Measurements from ENCODE around the gene FURIN.
"Not testable (repeated sequence)": the region's sequence is repeated elsewhere in the genome, so short reads cannot be mapped to it uniquely, and the experiment has no call there.

Gene FURIN

DNA sequence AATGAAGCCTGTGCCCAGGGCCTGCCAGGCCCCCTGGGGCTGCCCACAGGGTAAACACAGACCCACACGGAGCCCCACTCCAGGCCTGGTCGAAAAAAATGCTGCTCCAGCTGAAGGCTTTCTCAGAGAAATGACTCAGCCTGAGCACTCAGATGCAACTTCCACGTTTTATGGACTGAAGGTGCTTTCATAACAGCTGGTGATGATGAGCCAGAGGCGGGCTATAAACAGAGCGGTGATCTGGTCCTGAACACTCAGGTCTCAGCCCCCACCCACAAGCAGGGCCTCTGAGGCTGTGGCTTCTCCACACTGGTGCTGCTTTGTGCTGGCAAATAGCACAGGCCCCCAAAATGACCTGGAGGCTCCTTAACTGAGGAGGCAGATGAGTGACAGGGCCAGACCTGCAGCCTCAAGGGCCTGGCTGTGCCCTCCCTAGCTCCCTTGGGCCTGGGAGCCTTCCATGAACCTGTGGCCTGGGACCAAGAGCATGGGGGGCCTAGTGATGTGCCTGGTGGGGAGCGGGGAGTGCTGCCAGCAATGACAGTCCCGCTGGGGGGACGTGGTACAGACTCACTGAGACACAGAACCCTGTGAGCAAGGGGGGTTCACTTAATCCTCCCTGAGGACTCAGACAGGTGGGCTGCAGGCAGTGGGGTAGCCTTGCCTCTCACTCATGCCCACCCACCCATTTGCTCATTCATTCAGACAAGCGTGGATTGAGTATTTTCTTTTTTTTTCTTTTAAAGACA lies 23.0 kb upstream of the FURIN start:
- DNase-seq: peak; percentile 81

DNA sequence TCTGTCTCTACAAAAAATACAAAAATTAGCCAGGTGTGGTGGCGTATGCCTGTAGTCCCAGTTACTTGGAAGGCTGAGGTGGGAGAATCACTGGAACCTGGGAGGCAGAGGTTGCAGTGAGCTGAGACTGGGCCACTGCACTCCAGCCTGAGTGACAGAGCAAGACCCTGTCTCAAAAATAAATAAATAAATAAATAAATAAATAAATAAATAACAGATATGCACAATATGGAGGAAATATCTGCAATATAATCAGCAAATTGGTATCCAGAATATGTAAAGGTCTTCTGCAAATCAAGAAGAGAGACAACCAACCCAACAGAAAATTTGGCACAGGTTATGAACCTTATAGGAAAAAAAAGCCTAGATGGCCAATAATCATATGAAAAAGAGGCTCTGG lies 19.0 kb upstream of the FURIN start:
- DNase-seq: not testable (repeated sequence)

DNA sequence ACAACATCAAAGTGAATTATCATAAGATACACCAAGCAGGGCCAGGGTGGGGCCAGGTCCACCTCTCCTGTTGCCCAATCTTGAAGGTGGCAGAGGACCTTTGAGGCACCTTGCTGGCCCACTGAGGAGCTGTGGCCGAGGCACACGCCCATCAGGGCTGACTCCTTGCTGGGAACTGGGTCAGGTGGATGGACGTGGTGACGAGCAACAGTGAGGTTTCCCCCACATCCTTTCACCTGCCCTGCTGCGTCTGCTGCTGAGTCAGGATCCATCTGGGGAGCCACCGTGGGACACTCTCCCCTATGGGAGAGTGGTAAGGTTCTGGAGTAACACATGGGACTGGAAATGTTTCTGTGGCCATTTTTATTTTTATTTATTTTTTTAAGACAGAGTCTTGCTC lies 17.3 kb upstream of the FURIN start:
- DNase-seq: peak; percentile 61

DNA sequence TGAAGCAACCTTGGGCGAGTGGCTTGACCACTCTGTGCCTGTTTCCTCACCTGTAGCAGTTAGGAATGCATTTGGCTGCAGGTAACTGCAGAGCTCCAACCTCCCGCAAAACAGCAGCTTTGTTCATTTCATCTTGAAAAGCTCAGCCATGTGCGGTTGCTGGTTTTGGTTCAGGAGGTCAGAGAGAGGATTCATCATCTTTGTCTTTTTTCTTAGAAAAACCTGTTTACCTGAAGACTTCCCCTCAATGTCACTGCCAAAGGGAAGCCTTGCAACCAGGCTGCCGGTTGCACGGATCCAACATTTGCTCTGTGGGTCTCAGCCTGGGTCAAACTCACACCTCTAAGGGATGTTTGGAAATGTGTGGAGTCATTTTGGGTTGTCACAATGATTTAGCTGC lies 16.4 kb upstream of the FURIN start:
- peak; percentile 51 for DNase-seq

DNA sequence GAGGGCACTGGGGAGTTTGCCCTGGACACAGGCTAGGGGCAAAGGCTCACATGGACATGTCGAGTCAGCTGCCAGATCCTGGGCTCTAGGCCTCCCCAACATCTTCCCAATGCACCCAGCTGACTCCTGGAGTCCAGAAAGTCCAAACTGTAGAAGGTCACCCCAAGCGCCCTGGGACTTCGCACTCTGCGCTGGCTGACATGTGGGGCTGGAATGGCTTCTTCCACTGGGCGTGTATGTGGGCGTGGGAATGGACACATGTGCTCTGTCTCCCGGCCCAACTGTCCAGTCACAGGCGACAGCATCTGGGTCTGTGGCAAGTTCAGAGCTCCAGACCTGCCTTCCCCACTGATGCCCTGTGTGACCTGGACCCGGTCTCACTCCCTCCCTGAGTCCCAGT lies 13.2 kb upstream of the FURIN start:
- no peak for DNase-seq

DNA sequence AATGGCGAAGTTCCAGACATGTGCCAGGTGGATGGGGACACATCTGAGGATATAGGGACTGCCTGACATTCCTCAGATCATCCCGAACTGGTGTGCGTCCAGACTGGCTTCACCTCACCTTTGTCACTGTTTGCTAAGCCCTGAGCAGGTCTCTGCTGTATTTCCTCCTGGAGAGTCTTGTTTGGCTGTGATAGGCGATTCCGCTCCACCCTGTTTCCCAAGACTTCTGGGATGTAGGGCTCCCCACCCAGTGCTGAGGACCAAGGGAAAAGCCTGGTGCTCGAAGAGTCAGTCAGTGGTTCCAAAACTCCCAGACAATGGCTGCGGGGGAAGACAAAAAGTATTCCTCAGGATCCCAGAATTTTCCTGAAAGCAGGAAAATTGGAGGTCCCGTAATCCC lies 11.1 kb upstream of the FURIN start:
- DNase-seq: no peak

DNA sequence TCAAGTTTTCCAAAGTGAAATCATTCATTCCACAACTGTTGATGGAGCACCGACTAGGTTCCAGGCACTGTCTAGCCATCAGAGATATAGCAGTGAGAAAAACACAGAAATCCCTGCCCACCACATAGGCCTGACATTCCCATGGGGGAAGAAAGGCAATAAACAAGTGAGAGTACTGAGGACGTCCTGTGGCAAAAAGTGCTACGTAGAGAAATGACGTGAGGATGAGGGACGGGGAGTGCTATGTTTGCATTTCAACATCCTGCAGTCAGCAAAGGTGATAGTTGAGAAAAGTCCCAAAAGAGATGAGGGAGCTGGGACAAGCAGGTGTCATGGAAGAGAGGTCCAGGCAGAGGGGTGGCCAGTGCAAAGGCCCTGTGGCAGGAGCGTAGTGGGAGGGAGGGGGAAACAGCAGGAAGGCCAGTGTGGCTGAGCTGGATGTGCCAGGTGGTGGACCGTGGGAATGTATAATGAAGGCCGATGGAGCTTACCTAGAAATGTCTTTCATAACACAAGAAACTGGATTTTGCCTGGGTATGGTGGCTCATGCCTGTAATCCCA lies 10.4 kb upstream of the FURIN start:
- no peak for DNase-seq

DNA sequence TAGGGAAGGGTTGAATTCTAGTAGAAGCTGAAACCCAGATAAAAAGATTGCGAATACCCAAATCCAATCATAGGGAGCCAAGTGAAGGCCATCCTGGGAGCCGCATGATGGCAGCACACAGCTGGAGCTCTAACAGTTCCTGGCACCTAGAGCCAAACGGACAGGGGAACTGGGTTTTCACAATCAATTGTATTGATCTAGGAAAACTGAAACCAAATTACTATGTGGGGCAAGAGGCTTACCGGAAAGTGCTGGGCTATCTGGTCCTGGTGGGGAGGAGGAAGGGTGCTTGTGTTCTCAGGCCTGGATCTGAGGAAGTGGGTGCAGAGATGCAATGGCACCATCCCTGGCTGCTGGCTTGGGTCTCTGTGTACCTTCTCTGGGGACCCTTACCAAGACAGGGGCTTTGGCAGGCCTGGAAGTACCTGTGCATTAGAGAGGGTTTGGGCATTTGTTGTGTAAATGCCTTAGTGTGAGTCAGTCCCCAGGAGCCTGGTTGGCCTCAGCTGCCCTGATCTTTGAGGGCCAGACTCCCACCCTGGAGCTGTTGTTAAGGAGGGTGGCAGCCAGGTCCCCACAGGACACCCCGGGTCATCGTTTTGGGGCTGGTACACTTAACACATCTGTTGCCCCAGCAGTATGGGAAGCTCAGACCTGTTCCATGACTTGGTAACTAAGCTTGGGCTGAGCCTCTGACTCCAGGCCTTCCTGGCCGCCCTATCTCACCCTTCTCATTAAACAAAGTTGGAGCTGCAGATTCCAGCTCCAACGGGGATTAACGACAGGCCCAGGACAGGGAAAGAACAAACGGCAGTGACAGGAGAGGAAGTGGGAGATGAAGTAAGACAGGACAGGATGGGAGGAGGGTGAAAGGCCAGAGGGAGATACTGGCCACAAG lies 8.9 kb upstream of the FURIN start:
- no peak for DNase-seq

DNA sequence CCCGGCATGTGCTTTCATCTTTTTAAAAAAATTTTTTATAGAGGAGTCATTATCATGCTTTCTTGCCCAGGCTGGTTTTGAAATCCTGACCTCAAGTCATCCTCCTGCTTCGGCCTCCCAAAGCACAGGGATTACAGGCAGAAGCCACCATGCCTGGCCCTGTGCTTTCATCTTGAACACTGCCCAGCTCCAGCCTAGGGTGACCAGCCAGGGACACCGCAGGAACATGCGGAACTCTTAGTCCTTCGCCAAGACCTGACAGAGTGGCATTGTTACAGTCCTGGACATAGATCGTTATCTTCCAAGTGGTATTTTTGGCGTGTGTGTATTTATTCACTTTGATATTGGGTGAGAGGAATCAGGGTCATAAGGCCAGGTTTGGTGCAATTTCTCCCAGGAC lies 7.9 kb upstream of the FURIN start:
- no peak for DNase-seq

DNA sequence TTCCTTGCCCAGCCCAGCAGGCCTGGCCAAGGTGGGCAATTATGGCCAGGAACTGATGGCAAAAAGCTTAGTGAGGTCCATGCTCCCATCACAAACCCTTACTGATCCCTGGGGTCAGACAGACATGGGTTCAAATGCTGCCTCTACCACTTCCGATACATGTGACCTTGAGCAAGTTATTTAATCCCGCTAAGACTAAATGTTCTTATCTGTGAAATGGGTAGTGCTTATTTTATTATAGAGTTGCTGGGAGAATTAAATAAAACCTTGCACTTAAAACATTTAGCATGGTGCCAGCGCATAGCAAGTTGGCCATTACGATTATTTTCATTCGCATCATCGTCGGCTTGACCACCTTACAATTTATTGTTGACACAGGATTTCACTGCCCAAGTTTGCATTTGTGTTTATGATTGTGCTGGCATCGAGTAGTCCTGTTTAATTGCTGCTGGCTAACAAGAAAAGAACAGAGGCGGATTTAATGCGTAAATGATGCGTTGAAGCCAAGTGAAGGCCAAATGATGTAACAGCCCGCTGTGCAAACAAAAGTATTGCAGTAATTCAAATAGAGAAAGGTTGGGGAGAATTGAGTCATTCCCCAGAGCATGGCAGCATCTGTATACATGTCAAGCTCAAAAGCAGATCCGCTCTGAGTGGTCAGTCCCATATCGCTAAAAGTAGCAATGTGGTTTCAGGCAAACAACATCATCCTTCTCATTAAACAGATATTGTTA lies 7.3 kb upstream of the FURIN start:
- DNase-seq: no peak

DNA sequence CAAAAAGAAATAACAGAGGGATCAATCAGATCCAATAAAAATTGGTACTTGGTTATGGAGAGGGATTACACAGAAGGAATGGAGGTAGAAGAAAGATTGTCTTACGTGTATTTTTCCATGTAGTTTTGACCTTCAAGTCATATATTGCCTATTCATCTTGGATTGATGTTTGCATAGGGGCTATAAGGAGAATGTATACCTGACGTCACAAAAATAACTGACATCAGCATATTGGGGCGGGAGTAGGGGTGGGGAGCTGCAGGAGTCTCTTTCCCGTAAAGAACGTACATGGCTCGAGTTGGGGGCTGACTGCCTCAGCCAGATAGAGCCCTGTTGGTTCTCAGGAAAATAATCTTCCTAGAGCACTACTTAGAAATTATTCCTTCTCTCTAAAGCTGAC lies 5.9 kb upstream of the FURIN start:
- DNase-seq: no peak

DNA sequence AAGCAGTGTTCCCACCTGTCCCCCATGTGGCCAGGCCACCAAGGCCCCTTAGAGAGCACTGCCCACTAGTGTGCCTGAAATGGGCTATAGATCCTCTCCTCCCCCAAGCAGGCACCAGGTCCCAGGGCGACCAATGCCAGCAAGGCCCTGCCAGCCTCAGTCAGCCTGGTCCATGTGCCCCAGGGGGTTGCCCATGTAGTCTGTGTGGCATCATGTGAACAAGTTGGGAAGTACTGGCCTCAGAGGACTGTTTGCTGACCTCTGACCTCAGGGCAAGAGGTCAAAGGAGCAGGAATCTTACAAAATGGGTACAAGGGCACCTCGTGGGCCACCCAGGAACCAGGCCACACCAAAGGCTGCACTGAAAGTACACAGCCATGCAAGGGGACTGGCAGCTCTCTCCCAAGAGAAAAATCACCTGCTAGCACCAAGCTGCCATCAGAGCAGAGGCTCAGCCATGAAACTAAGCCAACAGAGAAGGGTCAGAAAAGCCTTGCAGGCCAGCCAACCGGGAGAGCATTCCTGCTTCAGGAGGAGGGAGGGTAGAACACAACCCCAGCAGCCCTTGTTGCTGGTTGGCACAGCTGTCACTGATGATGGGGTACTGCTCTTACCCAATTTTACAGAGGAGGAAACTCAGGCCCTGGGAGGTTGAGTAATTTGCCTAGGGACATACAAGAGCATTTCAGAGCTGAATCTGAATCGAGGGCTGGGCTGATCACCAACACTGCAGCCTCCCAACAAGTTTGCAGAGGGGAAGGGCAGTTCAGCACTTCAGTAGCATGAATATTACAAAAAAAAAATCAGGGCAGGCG lies 5.2 kb upstream of the FURIN start:
- no peak for DNase-seq

DNA sequence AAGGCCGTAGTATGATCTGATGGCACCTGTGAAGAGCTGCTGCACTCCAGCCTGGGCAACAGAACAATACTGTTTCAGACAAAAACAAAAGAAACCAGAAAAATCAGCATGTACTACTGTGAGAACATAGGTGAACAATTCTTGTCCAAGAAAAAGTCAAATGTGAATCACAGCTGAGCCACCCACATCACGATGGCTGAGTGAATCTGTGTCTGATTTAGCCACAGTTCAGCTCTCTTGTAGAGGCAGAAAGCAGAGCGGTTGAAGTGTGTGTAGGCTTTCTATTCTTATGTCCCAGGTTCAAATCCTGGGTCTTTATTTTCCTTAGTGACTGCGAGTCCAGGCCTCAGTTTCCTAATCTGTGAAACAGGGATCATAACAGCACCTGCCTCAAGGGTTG lies 4.4 kb upstream of the FURIN start:
- DNase-seq: peak; percentile 65

DNA sequence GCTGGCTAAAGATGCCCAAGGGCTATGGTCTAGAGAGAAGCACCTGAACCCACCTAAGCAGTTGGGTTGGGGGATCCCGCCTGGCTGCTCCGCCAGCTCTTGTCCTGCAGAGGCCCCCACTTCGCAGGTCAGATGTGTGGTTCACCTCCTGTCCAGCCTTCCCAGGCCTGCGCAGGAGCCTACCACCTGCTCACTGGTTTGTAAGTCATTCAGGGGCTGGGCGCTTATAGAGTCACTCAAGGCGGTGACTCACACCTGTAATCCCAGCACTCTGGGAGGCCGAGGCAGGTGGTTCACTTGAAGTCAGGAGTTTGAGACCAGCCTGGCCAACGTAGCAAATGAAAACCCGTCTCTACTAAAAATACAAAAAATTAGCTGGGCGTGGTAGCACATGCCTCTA lies 3.9 kb upstream of the FURIN start:
- DNase-seq: peak; percentile 52

DNA sequence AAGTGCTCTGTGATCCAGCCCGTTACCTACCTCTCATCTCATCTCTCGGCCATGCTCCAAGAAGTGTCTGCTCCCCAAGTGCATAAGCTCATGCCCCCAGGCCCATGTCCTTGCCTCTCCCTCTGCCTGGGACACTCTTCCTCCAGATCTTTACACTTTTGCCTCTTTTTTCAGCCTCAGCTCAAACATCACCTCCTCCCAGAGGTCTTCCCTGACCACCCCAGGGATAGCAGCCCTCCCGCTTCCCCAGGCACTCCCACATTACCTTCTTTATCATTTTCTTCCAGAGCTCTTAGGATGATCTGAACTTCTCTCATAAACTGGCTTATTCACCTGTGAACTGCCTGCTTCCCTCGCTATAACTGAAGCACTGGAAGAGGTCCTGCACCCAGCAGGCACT lies 2.7 kb upstream of the FURIN start:
- DNase-seq: no peak

DNA sequence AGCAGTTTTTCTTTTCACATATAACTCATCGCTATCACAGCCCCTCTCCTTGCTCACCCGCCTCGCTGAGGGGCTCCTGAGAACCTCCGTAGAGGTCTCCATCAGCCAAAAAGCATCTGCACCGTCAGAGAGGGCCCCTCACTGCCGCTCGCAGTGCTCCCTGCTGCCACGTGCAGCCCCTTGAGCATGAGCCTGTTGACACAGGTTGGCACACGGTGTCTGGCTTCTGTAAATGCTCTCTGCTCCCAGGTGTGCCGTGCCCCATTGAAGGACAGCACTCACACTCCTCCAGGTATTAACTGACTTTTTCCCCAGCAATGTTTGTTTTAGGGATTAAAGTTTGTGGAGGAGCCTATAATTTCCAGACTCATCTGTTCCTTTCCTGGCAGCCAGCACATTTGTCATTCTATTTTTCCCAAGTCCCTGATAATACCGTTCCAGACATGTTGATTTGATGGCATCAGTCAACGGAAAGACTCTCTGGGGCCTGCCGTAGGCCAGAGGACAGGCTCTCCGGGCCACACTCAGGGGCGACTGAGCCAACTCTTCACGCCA lies 2.1 kb upstream of the FURIN start:
- no peak for DNase-seq

DNA sequence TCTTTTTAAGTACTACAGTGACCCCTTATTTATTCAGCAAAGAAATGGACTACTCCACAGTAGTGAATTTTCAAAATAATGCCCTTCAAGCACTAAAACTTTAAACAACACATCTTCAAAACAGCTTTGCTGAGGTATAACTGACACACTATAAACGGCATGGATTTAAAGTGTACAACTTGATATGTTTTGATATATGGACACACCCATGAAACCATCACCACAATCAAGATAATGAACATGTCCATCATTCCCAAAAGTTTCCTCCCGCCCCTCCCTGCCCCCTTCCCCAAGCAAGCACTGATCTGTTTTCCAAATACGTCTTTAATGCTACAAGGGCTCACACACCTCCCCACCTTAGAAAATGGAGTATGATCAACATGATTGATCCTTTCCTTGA lies 1.6 kb upstream of the FURIN start:
- no peak for DNase-seq

DNA sequence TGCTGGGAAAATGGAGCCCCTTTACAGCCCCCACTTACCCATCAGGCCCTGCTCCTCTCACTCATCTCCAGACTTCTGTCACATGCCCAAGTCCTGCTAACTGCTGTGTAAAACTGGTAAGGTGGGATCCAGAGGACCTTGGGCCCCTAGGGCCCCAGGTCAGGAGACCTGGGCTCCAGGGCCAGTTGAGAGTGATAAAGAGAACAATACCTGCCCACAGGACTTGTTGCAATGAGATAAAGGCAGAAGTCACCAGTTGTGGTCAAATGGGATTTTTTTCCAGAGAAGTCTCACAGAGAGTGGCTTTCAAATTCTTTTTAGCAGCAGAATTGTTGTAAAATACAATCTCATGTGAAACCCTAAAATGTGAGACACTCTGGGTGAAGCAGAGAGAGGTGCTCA lies 753 bp downstream of the FURIN start:
- DNase-seq: no peak

DNA sequence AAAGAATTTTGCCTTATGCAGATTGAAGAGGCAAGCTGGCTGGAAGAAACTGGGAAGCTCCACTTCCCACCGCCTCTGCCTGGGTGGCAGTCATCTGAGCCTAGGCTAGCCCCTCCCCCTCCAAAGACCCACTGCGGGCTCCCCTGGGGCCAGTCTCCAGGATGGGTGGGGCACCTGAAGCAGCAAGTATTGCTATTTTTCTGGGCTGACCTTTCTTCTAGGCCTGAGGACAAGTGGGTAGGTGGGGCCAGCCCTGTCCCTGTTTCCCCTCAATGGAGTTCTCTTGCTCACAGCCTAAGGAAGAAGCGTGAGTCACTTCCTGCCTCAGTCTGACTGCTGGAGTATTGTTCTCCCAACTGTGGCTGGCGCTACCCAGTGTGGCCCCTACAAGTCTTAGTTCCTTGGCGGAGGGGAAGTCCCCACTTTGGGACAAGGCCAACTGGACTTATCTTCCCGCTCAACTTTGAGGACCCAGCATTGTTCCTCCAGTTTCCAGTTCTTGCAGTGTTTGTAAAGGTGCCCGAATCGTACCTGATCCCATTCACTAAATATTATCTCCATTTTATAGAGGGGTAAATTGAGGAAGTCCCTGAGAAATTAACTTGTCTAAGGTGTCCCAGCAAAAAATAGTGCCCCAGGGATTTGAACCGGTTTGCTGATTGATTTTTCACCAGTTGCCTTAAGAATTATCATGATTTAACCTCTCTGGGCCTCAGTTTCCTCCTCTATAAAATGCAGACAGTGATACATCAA lies 1.4 kb downstream of the FURIN start:
- DNase-seq: peak; percentile 73

DNA sequence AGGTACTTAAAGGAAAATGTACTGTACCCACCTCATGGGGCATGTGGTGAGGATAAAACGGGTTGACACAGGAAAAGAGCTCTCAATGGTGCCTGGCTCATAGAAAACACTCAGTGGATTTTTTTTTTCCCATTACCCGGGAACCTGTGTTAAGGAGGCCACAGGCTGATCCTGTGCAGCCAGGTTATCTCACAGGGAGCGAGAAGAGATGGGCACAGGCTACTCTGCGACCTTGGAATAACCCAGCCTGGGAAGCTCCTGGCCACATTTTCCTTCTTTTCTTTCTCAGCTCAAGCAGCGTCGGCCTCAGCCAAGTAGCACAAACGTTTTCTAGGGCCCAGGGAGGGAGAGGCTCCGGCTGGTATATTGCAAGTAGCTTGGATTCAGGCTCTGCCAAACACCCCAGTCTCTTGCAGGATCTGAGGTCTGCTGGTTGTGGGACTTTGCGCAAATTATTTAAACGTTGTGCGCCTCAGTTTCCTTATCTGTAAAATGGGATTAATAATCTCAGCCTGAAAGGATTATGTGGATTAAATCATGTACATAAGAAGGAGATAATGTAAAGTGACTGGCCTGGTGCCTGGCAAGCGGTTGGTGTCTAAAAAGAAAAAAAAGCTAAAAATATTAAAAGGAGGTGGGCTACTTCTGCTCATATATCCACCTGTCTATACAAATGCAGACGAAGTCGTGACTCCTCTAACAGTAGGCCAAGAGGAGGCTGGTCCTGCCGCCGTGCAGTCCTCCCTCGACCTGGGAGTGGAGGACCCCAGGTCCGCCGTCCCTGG lies 2.2 kb downstream of the FURIN start:
- DNase-seq: no peak

Measured in activated CD4-positive, alpha-beta T cell treated with anti-CD3 and anti-CD28 coated beads for 48 hours (primary cell).